Caco-2 (cell line): ENCODE data around the gene TMEM132D. TPM values are rescaled to one million over a fixed set of nuclear protein-coding genes. Genes with fewer than 3 reads are reported as not detected.

Experiments
- BruUV-seq: library from RNA; stranded (reverse); fragments of 400-500 nt; replicated peaks from 2 replicates; lab custom pipeline; 2021; lab: Mats Ljungman, UMichigan
- CTCF ChIA-PET: fragments of 300-600 bp; sonication (Branson Sonifier 250); formaldehyde crosslinking; loops from one replicate; lab custom pipeline; 2022; ENCODE audit warnings: antibody characterized with exemption; lab: Charles Lee
- POLR2A ChIA-PET: fragments of 300-600 bp; sonication (Branson Sonifier 250); formaldehyde crosslinking; loops from one replicate; lab custom pipeline; 2022; ENCODE audit warnings: antibody characterized with exemption; lab: Charles Lee
- DNase-seq, 2 experiments: peaks; one replicate each; pipeline versions ENCODE4 v3.0.0 to v3.0.0-alpha.2; 2020 to 2022
- H3K27me3 ChIP-seq: replicated peaks from 2 replicates; pipeline ENCODE4 v1.6.0; 2011; ENCODE audit warnings: low read length; ENCODE audit not compliant: control insufficient read depth, insufficient read depth
- H3K36me3 ChIP-seq: 2 replicates; pipeline ENCODE4 v1.5.1; 2011; ENCODE audit warnings: low read length; ENCODE audit not compliant: control insufficient read depth, insufficient read depth
- H3K4me1 ChIP-seq: fragments of 250-450 bp; sonication (Bioruptor Pico); 2 replicates; pipeline ENCODE4 v1.5.1; 2020; ENCODE audit warnings: mild to moderate bottlenecking
- H3K4me3 ChIP-seq: 2 replicates; pipeline ENCODE4 v1.5.1; 2011; ENCODE audit warnings: low read depth, mild to moderate bottlenecking, control low read depth, low read length
- H3K9me3 ChIP-seq: fragments of 250-450 bp; sonication (Bioruptor Pico); 2 replicates; pipeline ENCODE4 v1.5.1; 2020; ENCODE audit warnings: mild to moderate bottlenecking, moderate library complexity
- H3K27ac Mint-ChIP-seq: one replicate; pipeline ENCODE4 v1.8.0; 2022; ENCODE audit warnings: mixed read lengths; ENCODE audit not compliant: unreplicated experiment
- H3K27me3 Mint-ChIP-seq: one replicate; pipeline ENCODE4 v1.8.0; 2022; ENCODE audit warnings: mixed read lengths; ENCODE audit not compliant: insufficient read depth, unreplicated experiment
- H3K36me3 Mint-ChIP-seq: one replicate; pipeline ENCODE4 v1.8.0; 2022; ENCODE audit warnings: mild to moderate bottlenecking, mixed read lengths; ENCODE audit not compliant: insufficient read depth, unreplicated experiment
- H3K4me1 Mint-ChIP-seq: one replicate; pipeline ENCODE4 v1.8.0; 2022; ENCODE audit warnings: low read depth, mixed read lengths; ENCODE audit not compliant: unreplicated experiment
- H3K4me3 Mint-ChIP-seq: one replicate; pipeline ENCODE4 v1.8.0; 2022; ENCODE audit warnings: mild to moderate bottlenecking, moderate library complexity, mixed read lengths; ENCODE audit not compliant: unreplicated experiment
- H3K9me3 Mint-ChIP-seq: one replicate; pipeline ENCODE4 v1.8.0; 2022; ENCODE audit warnings: mixed read lengths; ENCODE audit not compliant: unreplicated experiment
- intact Hi-C: fragments of 100-400 bp; cut with micrococcal nuclease; formaldehyde crosslinking; loops from one replicate; pipeline ENCODE4 v1.10.0; 2022; ENCODE audit not compliant: unreplicated experiment
- total RNA-seq: library from RNA; stranded (reverse); gene quantifications from 2 replicates; pipeline ENCODE4 v1.2.3, GENCODE V29; 2022
- TF ChIP-seq, protein P1 (sequence below), 2 experiments: fragments of 200-600 bp in 1 of 2; IDR thresholded peaks; 1 replicate in 1 of 2; 2 replicates in 1 of 2; pipeline versions ENCODE4 v1.5.1 to v1.8.0; 2011 to 2022; ENCODE audit warnings: antibody characterized with exemption in 1 of 2, control low read depth in 1 of 2, inconsistent platforms in 1 of 2, low read depth in 1 of 2, low read length in 1 of 2, mild to moderate bottlenecking in 1 of 2, moderate library complexity in 1 of 2; ENCODE audit not compliant: insufficient read depth in 1 of 2, severe bottlenecking in 1 of 2, unreplicated experiment in 1 of 2

Gene TMEM132D
- total RNA-seq, 1 experiment from 2014 or later, result not detected

DNA sequence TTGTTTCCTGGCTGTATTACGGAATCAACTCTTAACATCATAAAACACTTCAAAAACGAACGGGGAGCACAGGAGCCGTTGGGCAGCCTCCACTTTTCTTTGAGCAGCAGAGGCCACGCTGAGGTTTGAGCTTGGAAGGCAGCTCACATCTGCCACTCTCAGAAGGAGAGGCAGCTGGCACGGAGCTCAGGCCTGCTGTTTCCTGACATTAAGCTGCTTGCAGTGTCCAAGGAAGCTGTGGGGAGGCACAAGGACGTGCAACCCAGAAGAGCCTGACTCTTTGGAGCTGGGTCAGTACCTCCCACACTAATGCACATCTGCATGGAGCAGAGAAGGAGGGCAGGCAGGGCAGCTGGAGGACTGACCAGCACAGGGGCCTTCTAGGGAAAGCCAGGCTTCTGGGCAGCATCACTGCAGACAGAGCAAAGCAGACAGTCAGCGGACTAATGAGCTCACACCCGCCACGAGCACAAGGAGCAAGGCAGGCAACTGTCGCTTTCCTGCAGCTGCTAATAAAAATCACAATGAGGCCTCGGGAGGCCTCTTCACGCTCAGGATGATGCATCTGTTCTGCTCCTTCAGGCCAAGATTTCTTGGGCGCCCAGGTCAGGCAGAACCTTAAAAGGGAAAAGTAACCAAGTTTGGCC is 839.5 kb downstream of the TMEM132D start:
- Mint-ChIP-seq H3K27ac (no peak overlapping the region), H3K4me3 (no peak overlapping the region), H3K4me1 (no peaks in the 10 kb centered on the region), H3K9me3 (peaks cover 9% of the 10 kb centered on the region), H3K36me3 (no peaks in the 10 kb centered on the region), H3K27me3 (no peaks in the 10 kb centered on the region)
- Histone ChIP-seq H3K4me3 (no peak overlapping the region), H3K4me1 (no peaks in the 10 kb centered on the region), H3K9me3 (no peaks in the 10 kb centered on the region), H3K36me3 (no peaks in the 10 kb centered on the region), H3K27me3 (no peaks in the 10 kb centered on the region)
- no peak for DNase-seq
- CTCF ChIA-PET, result no interaction called here
- BruUV-seq, result no TSS peak
- intact Hi-C loops, result no loop called here
- POLR2A ChIA-PET, result no interaction called here
- TF ChIP-seq, protein P1, sequence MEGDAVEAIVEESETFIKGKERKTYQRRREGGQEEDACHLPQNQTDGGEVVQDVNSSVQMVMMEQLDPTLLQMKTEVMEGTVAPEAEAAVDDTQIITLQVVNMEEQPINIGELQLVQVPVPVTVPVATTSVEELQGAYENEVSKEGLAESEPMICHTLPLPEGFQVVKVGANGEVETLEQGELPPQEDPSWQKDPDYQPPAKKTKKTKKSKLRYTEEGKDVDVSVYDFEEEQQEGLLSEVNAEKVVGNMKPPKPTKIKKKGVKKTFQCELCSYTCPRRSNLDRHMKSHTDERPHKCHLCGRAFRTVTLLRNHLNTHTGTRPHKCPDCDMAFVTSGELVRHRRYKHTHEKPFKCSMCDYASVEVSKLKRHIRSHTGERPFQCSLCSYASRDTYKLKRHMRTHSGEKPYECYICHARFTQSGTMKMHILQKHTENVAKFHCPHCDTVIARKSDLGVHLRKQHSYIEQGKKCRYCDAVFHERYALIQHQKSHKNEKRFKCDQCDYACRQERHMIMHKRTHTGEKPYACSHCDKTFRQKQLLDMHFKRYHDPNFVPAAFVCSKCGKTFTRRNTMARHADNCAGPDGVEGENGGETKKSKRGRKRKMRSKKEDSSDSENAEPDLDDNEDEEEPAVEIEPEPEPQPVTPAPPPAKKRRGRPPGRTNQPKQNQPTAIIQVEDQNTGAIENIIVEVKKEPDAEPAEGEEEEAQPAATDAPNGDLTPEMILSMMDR (IDR thresholded peaks at IDR 0.05; ENCODE audit: insufficient read depth in 1 of 2, low read depth in 1 of 2, low read length in 1 of 2, severe bottlenecking in 1 of 2, unreplicated experiment in 1 of 2), result no peak

DNA sequence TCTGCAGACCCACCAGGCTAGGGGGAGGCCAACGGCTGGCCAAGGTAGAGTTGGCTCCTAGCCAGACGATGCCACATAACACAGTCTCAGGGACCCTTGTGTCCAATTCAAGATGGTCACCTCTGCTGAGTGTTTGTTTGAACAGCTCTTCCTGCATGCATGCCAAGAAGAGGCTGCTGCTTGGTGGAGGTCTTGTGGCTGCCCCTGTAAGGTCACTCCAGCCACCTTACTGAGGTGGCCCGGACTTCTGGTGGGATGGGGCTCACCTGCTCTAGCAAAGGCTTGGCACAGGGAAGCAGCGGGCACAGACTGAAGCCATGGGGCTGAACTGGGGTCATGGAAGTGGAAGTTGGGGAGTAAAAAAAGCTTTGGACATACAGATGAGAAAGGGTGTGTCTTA is 840.2 kb downstream of the TMEM132D start:
- H3K9me3 Mint-ChIP-seq, result peaks cover 14% of the 10 kb centered on the region
- peaks cover 5% of the 10 kb centered on the region for H3K27me3 Mint-ChIP-seq
- BruUV-seq, result no TSS peak
- ChIA-PET CTCF (no interaction called here), POLR2A (no interaction called here)
- H3K36me3 Mint-ChIP-seq, result no peaks in the 10 kb centered on the region
- Histone ChIP-seq H3K27me3 (no peaks in the 10 kb centered on the region), H3K9me3 (no peaks in the 10 kb centered on the region), H3K4me3 (no peak overlapping the region), H3K4me1 (no peaks in the 10 kb centered on the region), H3K36me3 (no peaks in the 10 kb centered on the region)
- H3K27ac Mint-ChIP-seq, result no peak overlapping the region
- intact Hi-C loops, result no loop called here
- TF ChIP-seq, protein P1 (IDR thresholded peaks at IDR 0.05; ENCODE audit: insufficient read depth in 1 of 2, low read depth in 1 of 2, low read length in 1 of 2, severe bottlenecking in 1 of 2, unreplicated experiment in 1 of 2), result no peak
- H3K4me3 Mint-ChIP-seq, result no peak overlapping the region
- no peaks in the 10 kb centered on the region for H3K4me1 Mint-ChIP-seq
- DNase-seq, result no peak

DNA sequence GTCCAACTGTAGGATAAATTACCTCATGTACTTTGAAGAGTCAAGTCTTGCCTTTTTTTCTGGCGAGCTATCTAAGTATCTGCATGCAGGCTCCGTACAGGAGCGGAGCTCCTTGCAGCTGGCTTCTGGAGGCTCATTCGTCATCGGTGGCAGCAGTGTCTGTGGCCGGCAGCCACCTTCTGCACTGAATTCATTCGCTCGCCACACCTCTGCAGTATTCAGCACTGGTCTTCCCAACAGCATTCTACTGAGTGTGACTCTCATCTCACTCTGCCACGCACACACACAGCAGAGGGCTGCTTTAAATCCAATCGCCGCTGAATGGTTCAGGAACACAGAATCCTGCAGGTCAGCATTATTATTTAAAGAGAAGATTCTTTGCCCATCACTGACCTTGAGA is 850.6 kb downstream of the TMEM132D start:
- H3K36me3 ChIP-seq, result no peaks in the 10 kb centered on the region
- BruUV-seq, result no TSS peak
- no peaks in the 10 kb centered on the region for H3K9me3 ChIP-seq
- DNase-seq, result no peak
- intact Hi-C loops, result no loop called here
- POLR2A ChIA-PET, result no interaction called here
- Mint-ChIP-seq H3K4me1 (no peaks in the 10 kb centered on the region), H3K27ac (no peak overlapping the region), H3K4me3 (no peak overlapping the region), H3K27me3 (no peaks in the 10 kb centered on the region), H3K9me3 (no peaks in the 10 kb centered on the region), H3K36me3 (no peaks in the 10 kb centered on the region)
- CTCF ChIA-PET, result no interaction called here
- TF ChIP-seq, protein P1 (IDR thresholded peaks at IDR 0.05; ENCODE audit: insufficient read depth in 1 of 2, low read depth in 1 of 2, low read length in 1 of 2, severe bottlenecking in 1 of 2, unreplicated experiment in 1 of 2), result no peak
- no peak overlapping the region for H3K4me3 ChIP-seq
- no peaks in the 10 kb centered on the region for H3K4me1 ChIP-seq
- H3K27me3 ChIP-seq, result no peaks in the 10 kb centered on the region
